ENCODE results near the gene EFHC2.

- TF ChIP-seq EGR1 (IDR thresholded peaks at IDR 0.05; ENCODE audit: borderline replicate concordance in 1 of 2, low read depth in 2 of 2, low read length in 2 of 2), result no peak
- no peak for TF ChIP-seq CREB1 (IDR thresholded peaks at IDR 0.05; ENCODE audit: low read depth)
- no peak for TF ChIP-seq CTCF (IDR thresholded peaks at IDR 0.05 in 2 of 3, conservative IDR thresholded peaks at IDR 0.05 in 1 of 3; ENCODE audit: control insufficient read depth in 2 of 3, extremely low read depth in 1 of 3, insufficient read depth in 1 of 3, low read depth in 3 of 3, low read length in 3 of 3)
- TF ChIP-seq POLR2A (IDR thresholded peaks at IDR 0.05; ENCODE audit: low read depth, low read length), result no peak
- TF ChIP-seq RFX5 (IDR thresholded peaks at IDR 0.05; ENCODE audit: low read depth, low read length), result no peak
- TF ChIP-seq ZNF207 (IDR thresholded peaks at IDR 0.05; ENCODE audit: borderline replicate concordance), result no peak
- no peak for TF ChIP-seq SREBF1 (IDR thresholded peaks at IDR 0.05; ENCODE audit: low read length)
Observed at GRCh38 chrX:44267116-44267515, 76.4 kb downstream of the EFHC2 start.

Data from GM12878 (cell line).